SK-N-MC (cell line): ENCODE measurements around the gene NRROS.

ENCODE experiments used
- EZH2 ChIP-seq: fragments of 200-600 bp; sonication (generic); IDR thresholded peaks from one replicate; pipeline ENCODE4 v1.6.1; 2017; ENCODE audit warnings: antibody characterized with exemption
- POLR2AphosphoS5 ChIP-seq: IDR thresholded peaks from 2 replicates; pipeline ENCODE4 v1.6.1; 2012; ENCODE audit warnings: mild to moderate bottlenecking, low read depth, low read length, borderline replicate concordance

- TF ChIP-seq POLR2AphosphoS5 (no peak), EZH2 (no peak)
These were observed 3.8 kb downstream of the NRROS start for GRCh38 chr3:196643201-196643749.
